ENCODE measurements around the gene ATP6V1F. TPM values are rescaled to one million over a fixed set of nuclear protein-coding genes. Genes with fewer than 3 reads are reported as not detected.

ATP6V1F gene
- total RNA-seq, 2 experiments from 2014 or later: 49.6 to 54.3 TPM

DNA sequence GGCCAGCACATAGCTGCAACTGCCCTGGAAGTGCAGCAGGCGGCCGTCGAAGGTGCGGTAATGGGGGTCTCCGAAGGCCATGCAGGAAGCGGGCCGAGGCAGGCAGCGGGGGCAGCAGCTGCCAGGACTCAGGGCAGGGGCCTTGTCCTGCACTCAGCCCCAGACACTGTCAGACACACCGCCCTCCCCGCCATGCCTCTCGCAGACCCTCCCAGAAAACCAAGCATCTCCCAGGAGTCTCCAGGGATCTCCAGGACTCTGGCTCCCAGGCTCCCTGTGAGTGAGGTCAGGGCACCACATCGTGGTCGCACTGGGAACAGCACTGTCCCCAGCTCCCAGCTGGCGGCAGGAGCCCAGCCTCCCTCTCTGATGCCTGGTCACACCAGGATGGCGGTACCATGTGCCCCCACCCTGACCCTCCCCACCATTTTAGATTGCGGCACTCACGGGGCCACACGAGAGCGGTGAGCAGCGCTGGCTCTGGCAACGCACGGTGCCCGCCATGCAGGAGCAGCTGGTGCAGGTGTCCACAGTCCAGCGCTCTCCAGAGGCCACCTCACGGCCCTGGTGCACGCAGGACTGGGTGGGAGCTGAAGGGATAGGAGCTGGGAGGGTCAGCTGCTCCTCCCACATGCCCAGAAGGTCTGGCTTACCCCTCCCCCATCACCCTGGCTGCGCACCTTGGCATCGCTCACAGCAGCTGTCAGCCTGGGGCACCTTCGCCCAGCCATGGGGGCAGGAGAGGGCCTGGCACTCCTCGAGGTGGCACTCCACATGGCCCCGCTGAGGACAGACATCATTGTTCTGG, 17.5 kb downstream of the ATP6V1F start:
- no peak for ATAC-seq (ENCODE audit: poor library complexity)
- Mint-ChIP-seq H3K27ac (no peak overlapping the region), H3K9me3 (no peaks in the 10 kb centered on the region), H3K36me3 (ENCODE audit: low read depth) (no peaks in the 10 kb centered on the region), H3K4me1 (ENCODE audit: low read depth) (no peaks in the 10 kb centered on the region), H3K4me3 (no peak overlapping the region), H3K27me3 (no peaks in the 10 kb centered on the region)
- Histone ChIP-seq H3K27ac (ENCODE audit: low read depth in 1 of 2, low read length in 2 of 2) (no peak overlapping the region), H3K4me3 (ENCODE audit: low read length) (no peak overlapping the region), H3K9me3 (ENCODE audit: control insufficient read depth in 1 of 2, insufficient read depth in 1 of 2, low read length in 2 of 2) (no peaks in the 10 kb centered on the region), H3K36me3 (ENCODE audit: insufficient read depth, low read length) (no peaks in the 10 kb centered on the region), H3K4me1 (ENCODE audit: insufficient read depth, low read length) (peaks cover 10% of the 10 kb centered on the region), H3K27me3 (ENCODE audit: control insufficient read depth in 1 of 2, insufficient read depth in 2 of 2, low read length in 2 of 2) (no peaks in the 10 kb centered on the region)
- CTCF ChIA-PET: interaction anchor here (4.6 kb wide), 1 partner anchor 17 kb away, joined by 45 read pairs; the partner anchor contains the start of gene ATP6V1F
- peak in 1 of 14 experiments; percentile 43 for DNase-seq
- POLR2A ChIA-PET: interaction anchor here (1.1 kb wide), 1 partner anchor 17 kb away, joined by 3 read pairs; the partner anchor contains the start of gene ATP6V1F
- intact Hi-C loops (cut with DNase I, micrococcal nuclease): loop anchor here in 1 of 2 experiments (5.0 kb wide), 1 partner anchor 88 kb away; the partner anchor contains the start of gene CCDC136
- TF ChIP-seq, protein P1, sequence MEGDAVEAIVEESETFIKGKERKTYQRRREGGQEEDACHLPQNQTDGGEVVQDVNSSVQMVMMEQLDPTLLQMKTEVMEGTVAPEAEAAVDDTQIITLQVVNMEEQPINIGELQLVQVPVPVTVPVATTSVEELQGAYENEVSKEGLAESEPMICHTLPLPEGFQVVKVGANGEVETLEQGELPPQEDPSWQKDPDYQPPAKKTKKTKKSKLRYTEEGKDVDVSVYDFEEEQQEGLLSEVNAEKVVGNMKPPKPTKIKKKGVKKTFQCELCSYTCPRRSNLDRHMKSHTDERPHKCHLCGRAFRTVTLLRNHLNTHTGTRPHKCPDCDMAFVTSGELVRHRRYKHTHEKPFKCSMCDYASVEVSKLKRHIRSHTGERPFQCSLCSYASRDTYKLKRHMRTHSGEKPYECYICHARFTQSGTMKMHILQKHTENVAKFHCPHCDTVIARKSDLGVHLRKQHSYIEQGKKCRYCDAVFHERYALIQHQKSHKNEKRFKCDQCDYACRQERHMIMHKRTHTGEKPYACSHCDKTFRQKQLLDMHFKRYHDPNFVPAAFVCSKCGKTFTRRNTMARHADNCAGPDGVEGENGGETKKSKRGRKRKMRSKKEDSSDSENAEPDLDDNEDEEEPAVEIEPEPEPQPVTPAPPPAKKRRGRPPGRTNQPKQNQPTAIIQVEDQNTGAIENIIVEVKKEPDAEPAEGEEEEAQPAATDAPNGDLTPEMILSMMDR (IDR thresholded peaks at IDR 0.05): no peak

GRCh38 chr7:128880791-128881457, 18.3 kb downstream of the ATP6V1F start:
- CTCF ChIA-PET: interaction anchor here (4.6 kb wide), 1 partner anchor 18 kb away, joined by 45 read pairs; the partner anchor contains the start of gene ATP6V1F
- no peak for DNase-seq
- TF ChIP-seq, protein P1 (IDR thresholded peaks at IDR 0.05): no peak

GRCh38 chr7:128881458-128882125, 18.9 kb downstream of the ATP6V1F start:
- POLR2A ChIA-PET: interaction anchor here (1.1 kb wide), 1 partner anchor 19 kb away, joined by 3 read pairs; the partner anchor contains the start of gene ATP6V1F
- TF ChIP-seq, protein P1 (IDR thresholded peaks at IDR 0.05): no peak
- no peaks in the 10 kb centered on the region for H3K36me3 ChIP-seq (ENCODE audit: insufficient read depth, low read length)
- H3K27me3 Mint-ChIP-seq: peaks cover 5% of the 10 kb centered on the region
- H3K27ac Mint-ChIP-seq: no peak overlapping the region
- CTCF ChIA-PET: interaction anchor here (4.6 kb wide), 1 partner anchor 19 kb away, joined by 45 read pairs; the partner anchor contains the start of gene ATP6V1F
- no peaks in the 10 kb centered on the region for H3K36me3 Mint-ChIP-seq (ENCODE audit: low read depth)
- peaks cover 10% of the 10 kb centered on the region for H3K4me1 ChIP-seq (ENCODE audit: insufficient read depth, low read length)
- no peaks in the 10 kb centered on the region for H3K9me3 Mint-ChIP-seq
- H3K4me3 ChIP-seq (ENCODE audit: low read length): no peak overlapping the region
- no peaks in the 10 kb centered on the region for H3K4me1 Mint-ChIP-seq (ENCODE audit: low read depth)
- no peak overlapping the region for H3K4me3 Mint-ChIP-seq
- no peaks in the 10 kb centered on the region for H3K27me3 ChIP-seq (ENCODE audit: control insufficient read depth in 1 of 2, insufficient read depth in 2 of 2, low read length in 2 of 2)
- intact Hi-C loops (cut with DNase I, micrococcal nuclease): loop anchor here (2.0 to 5.0 kb wide), 3 partner anchors 19 to 407 kb away; partner anchors contain the start of genes ATP6V1F (in 1 of the 2) and CCDC136 (in 1 of the 2)
- no peak overlapping the region for H3K27ac ChIP-seq (ENCODE audit: low read depth in 1 of 2, low read length in 2 of 2)
- no peak for DNase-seq
- H3K9me3 ChIP-seq (ENCODE audit: control insufficient read depth in 1 of 2, insufficient read depth in 1 of 2, low read length in 2 of 2): no peaks in the 10 kb centered on the region
- no peak for ATAC-seq (ENCODE audit: poor library complexity)

More at GRCh38 chr7:128880791-128881457, 18.3 kb downstream of the ATP6V1F start:
- no peak for ATAC-seq (ENCODE audit: poor library complexity)
- Histone ChIP-seq H3K27me3 (ENCODE audit: control insufficient read depth in 1 of 2, insufficient read depth in 2 of 2, low read length in 2 of 2) (no peaks in the 10 kb centered on the region), H3K36me3 (ENCODE audit: insufficient read depth, low read length) (no peaks in the 10 kb centered on the region), H3K9me3 (ENCODE audit: control insufficient read depth in 1 of 2, insufficient read depth in 1 of 2, low read length in 2 of 2) (no peaks in the 10 kb centered on the region), H3K4me1 (ENCODE audit: insufficient read depth, low read length) (peaks cover 10% of the 10 kb centered on the region), H3K4me3 (ENCODE audit: low read length) (no peak overlapping the region), H3K27ac (ENCODE audit: low read depth in 1 of 2, low read length in 2 of 2) (no peak overlapping the region)
- intact Hi-C loops (cut with DNase I, micrococcal nuclease): loop anchor here in 1 of 2 experiments (5.0 kb wide), 1 partner anchor 89 kb away; the partner anchor contains the start of gene CCDC136
- Mint-ChIP-seq H3K27ac (no peak overlapping the region), H3K27me3 (peaks cover 4% of the 10 kb centered on the region), H3K9me3 (no peaks in the 10 kb centered on the region), H3K4me3 (no peak overlapping the region), H3K36me3 (ENCODE audit: low read depth) (no peaks in the 10 kb centered on the region), H3K4me1 (ENCODE audit: low read depth) (no peaks in the 10 kb centered on the region)
- POLR2A ChIA-PET: interaction anchor here (1.1 kb wide), 1 partner anchor 18 kb away, joined by 3 read pairs; the partner anchor contains the start of gene ATP6V1F
